ENCODE data around the gene CACNA1S. TPM values are rescaled to one million over a fixed set of nuclear protein-coding genes. Genes with fewer than 3 reads are reported as not detected.
A peak's percentile ranks its signal among the peaks of the same experiment; 100 is the strongest.

CACNA1S gene
- total RNA-seq, 1 donor from 2014 or later, result 0.55 TPM

DNA sequence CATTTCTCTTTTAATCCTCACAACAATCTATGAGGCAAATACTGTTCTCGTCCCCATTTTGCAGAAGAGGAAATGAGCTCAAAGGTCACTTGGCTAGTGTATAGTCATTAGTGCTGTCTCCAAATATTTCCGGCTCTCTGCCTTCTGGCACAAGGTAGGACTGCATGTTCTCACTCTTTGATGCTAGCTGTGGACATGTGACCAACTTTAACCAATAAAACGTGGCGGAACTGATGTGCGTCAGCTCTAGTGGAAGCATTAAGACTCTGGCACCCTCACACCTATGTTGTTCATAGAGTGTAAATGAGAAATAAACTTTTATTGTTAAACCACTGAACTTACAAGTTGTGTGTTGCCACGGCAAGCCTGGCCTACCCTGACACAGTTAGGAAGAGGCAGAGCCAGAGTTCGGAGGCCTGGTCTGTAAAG, 83.8 kb downstream of the CACNA1S start:
- no peak for DNase-seq
- Histone ChIP-seq H3K27ac (peak overlapping the region; percentile 80), H3K4me3 (no peak overlapping the region), H3K36me3 (no peaks in the 10 kb centered on the region), H3K9me3 (no peaks in the 10 kb centered on the region), H3K27me3 (no peaks in the 10 kb centered on the region), H3K4me1 (peaks cover 42% of the 10 kb centered on the region)
- TF ChIP-seq, protein P1, sequence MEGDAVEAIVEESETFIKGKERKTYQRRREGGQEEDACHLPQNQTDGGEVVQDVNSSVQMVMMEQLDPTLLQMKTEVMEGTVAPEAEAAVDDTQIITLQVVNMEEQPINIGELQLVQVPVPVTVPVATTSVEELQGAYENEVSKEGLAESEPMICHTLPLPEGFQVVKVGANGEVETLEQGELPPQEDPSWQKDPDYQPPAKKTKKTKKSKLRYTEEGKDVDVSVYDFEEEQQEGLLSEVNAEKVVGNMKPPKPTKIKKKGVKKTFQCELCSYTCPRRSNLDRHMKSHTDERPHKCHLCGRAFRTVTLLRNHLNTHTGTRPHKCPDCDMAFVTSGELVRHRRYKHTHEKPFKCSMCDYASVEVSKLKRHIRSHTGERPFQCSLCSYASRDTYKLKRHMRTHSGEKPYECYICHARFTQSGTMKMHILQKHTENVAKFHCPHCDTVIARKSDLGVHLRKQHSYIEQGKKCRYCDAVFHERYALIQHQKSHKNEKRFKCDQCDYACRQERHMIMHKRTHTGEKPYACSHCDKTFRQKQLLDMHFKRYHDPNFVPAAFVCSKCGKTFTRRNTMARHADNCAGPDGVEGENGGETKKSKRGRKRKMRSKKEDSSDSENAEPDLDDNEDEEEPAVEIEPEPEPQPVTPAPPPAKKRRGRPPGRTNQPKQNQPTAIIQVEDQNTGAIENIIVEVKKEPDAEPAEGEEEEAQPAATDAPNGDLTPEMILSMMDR (IDR thresholded peaks at IDR 0.05), result no peak
- intact Hi-C loops (cut with DNase I), result no loop called here
- ATAC-seq, result peak; percentile 56

DNA sequence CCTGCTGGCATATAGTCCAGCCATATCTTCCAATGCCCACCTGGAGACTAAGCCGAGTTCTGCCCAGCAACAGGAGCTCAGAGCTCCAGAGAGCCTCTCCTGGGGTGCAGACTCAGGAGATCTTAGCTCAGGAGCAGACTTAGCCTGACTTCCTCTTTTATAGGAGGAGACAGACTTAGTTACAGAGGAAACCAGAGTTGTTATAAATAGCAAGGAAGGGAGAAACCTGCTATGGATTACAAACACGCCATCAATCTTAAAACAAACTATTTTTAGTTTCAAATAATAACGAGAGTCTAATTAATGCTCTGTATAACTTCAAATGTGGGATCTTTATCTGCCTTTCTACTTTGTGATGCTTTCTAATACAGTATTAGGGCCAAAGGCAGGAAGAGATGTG, 85.4 kb downstream of the CACNA1S start:
- Histone ChIP-seq H3K4me1 (peaks cover 55% of the 10 kb centered on the region), H3K27me3 (no peaks in the 10 kb centered on the region), H3K4me3 (no peak overlapping the region), H3K36me3 (no peaks in the 10 kb centered on the region), H3K27ac (peak overlapping the region; percentile 55), H3K9me3 (no peaks in the 10 kb centered on the region)
- TF ChIP-seq, protein P1 (IDR thresholded peaks at IDR 0.05), result no peak
- intact Hi-C loops (cut with DNase I), result no loop called here
- no peak for DNase-seq
- ATAC-seq, result peak; percentile 23

DNA sequence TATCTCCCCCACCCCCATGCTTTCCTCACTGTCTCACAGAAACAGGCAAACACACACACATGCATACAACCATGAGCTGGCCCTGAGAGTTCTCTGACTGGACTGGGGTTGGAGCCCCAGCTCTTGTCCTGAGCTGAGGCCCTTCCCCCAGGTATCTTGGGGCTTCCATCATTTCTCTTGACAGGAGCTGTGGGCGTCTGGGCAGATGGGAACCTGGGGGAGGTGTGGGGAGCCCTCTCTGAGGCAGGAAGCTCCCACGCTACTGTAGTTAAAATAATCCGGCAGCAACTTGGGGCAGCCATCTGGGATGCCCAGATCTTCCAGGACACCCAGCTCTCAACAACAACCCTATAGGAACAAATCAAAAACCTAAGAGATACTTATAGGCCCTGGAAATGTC, 86.0 kb downstream of the CACNA1S start:
- TF ChIP-seq, protein P1 (IDR thresholded peaks at IDR 0.05), result no peak
- no peak overlapping the region for H3K4me3 ChIP-seq
- no peaks in the 10 kb centered on the region for H3K27me3 ChIP-seq
- DNase-seq, result no peak
- intact Hi-C loops (cut with DNase I), result no loop called here
- no peaks in the 10 kb centered on the region for H3K36me3 ChIP-seq
- H3K4me1 ChIP-seq, result peaks cover 60% of the 10 kb centered on the region
- ATAC-seq, result no peak
- peak overlapping the region; percentile 30 for H3K27ac ChIP-seq
- no peaks in the 10 kb centered on the region for H3K9me3 ChIP-seq

DNA sequence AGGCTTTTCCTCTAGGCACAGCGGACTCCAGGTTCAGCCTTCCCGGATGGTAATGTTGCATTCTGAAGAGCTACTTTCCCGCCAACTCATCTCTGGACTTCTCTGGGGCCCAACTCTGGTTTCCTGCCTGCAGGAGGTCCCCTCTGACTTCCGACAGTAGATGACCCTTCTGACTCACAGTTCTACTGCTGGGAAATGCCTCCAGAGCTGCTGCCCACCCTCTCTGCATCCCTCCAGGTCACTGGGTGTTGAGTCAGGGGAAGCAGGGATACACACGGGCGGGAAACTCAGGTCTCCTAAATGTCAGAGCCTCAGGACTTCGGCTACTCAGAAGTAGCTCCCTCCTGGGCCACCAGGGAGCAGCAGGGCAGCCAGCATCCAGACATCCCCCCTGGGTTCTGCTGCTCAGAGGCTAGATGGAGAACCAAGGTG, 86.6 kb downstream of the CACNA1S start:
- Histone ChIP-seq H3K4me1 (peaks cover 62% of the 10 kb centered on the region), H3K36me3 (no peaks in the 10 kb centered on the region), H3K27me3 (no peaks in the 10 kb centered on the region), H3K4me3 (no peak overlapping the region), H3K27ac (peak overlapping the region; percentile 30), H3K9me3 (no peaks in the 10 kb centered on the region)
- TF ChIP-seq, protein P1 (IDR thresholded peaks at IDR 0.05), result peak; percentile 21
- DNase-seq (no peak), ATAC-seq (no peak)
- intact Hi-C loops (cut with DNase I), result no loop called here

DNA sequence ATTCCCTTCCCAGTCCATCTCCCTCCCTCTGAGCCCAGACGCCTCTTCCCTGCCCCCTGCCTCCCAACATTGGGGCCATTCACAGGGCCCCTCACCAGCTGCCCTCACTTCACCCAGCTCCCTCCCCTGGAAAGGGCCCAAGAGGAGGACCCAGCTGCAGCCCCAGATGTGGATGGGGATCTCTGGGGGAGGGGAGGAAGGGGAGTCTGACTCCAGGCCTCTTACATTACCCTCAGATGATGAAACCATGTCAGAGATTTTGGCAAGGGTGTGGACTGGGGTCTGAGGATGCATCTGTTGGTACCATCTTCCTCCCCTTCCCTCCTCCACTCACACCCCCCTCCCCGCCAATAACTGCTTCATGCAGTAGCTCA, 87.6 kb downstream of the CACNA1S start:
- no peaks in the 10 kb centered on the region for H3K9me3 ChIP-seq
- no peak overlapping the region for H3K4me3 ChIP-seq
- H3K4me1 ChIP-seq, result peaks cover 67% of the 10 kb centered on the region
- no peaks in the 10 kb centered on the region for H3K27me3 ChIP-seq
- H3K36me3 ChIP-seq, result no peaks in the 10 kb centered on the region
- H3K27ac ChIP-seq, result no peak overlapping the region
- TF ChIP-seq, protein P1 (IDR thresholded peaks at IDR 0.05), result no peak
- DNase-seq, result no peak
- ATAC-seq, result no peak
- intact Hi-C loops (cut with DNase I), result no loop called here

Data from upper lobe of right lung (tissue), 1 donor.